Stimulated activated CD4-positive, alpha-beta T cell treated with anti-CD3 and anti-CD28 coated beads, Interleukin-15, amount 100 ng/mL, for 1 hour (primary cell): ENCODE results near the gene SNORC.

Source experiments
- DNase-seq, 2 donors: peaks; one replicate each; pipeline ENCODE4 v3.0.0-alpha.2; 2020; ENCODE audit warnings: low read depth in 1 of 2, low spot score in 1 of 2

The SNORC gene

GRCh38 chr2:232869138-232870017 lies 686 bp upstream of the SNORC start:
- DNase-seq: no peak

DNA sequence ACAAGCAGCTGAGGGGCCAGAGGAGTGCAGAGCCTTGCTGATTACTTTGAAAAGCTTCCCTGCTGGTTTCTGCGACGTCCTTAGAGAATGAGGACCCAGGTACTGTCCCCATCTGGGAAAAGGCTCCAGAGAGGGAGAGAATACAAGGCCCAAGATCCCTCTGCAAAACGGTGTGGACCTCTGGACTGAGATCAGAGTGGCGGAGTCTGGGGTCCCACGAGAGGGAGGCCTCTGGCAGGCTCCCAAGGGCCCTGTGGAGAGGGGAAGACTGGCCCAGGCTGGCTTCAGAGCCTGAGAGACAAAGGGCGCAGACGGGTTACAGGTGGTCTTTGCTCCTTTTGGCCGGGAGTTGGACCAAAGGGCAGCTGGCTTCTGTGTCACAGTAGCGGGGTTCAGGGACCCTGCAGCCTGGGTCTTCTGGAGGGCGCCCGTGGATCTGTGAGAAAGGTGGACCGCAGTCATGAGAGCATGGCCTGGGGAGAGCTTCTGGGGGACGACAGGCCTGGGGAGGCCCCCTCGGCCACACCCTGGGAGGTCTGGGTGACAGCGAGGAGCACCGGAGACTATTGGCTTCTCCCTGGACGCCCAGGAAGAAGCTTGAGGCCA lies 805 bp downstream of the SNORC start:
- DNase-seq: no peak

- no peak for DNase-seq
Measured at GRCh38 chr2:232871418-232871834, 1.4 kb downstream of the SNORC start.

- no peak for DNase-seq
Measured at GRCh38 chr2:232871835-232872736, 2.0 kb downstream of the SNORC start.

GRCh38 chr2:232872826-232873225 lies 2.8 kb downstream of the SNORC start:
- no peak for DNase-seq

- DNase-seq: no peak
Measured at GRCh38 chr2:232873292-232873908, 3.3 kb downstream of the SNORC start.

DNA sequence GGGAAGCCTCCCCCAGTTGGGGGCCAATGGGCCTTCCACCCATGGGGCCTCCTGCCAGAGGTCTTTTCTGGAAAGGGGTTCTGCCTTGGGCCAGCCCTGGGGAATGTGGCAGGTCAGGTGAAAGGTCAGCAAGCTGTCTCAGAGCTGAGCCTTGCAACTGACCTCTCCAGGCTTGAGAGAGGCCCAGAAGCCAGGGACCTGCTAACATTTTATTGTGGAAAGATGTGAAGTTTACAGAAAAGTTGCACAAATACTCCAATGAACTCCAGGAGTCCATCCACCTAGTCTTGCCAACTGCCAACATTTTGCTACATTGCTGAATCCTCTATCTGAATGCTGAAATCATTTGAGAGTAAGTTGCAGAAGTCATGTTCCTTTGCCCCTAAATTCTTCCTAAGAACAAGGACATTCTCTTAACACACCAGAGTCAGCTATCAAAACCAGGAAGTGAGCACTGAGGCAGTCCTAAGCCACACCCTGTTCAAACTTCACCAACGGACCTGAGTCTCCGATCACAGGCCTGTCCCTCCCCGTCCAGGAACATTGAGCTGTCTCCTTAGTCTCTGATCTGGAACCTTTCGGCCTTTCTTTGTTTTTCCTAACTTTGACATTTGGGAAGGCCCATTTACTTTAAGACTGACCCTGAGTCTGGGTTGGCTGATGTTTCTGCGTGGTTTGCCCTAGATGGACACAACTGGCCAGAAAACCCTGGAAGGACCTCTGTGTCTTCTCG lies 4.0 kb downstream of the SNORC start:
- DNase-seq: no peak

- no peak for DNase-seq
Measured at GRCh38 chr2:232874677-232875223, 4.7 kb downstream of the SNORC start.

GRCh38 chr2:232875256-232876121 lies 5.4 kb downstream of the SNORC start:
- no peak for DNase-seq

- DNase-seq: no peak
Measured at GRCh38 chr2:232876161-232876977, 6.3 kb downstream of the SNORC start.

DNA sequence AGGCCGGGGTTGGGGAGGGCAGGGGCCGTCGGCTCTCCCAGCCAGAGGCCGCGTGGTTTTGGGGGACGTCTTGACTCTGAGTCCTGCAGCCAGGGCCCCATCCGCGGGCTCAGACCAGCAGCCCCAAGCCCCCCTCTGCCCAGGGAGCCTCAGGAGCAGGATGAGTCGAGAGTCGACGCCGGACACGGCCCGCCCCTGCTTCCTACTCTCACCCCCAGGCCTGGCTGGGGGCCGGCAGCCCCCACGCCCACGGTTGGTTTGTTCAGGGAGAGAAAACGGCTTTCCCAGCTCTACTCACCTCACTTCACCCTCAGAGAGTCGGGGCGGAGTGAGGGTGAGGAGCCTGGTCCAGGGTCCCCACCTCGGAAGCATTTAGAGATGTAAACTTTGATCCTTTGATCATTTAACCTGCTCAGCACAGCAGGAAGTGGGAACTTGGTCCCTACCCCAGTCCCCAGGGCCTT lies 6.9 kb downstream of the SNORC start:
- no peak for DNase-seq

- DNase-seq: no peak
Measured at GRCh38 chr2:232877940-232878511, 8.0 kb downstream of the SNORC start.

GRCh38 chr2:232878855-232879617 lies 9.0 kb downstream of the SNORC start:
- DNase-seq: no peak

DNA sequence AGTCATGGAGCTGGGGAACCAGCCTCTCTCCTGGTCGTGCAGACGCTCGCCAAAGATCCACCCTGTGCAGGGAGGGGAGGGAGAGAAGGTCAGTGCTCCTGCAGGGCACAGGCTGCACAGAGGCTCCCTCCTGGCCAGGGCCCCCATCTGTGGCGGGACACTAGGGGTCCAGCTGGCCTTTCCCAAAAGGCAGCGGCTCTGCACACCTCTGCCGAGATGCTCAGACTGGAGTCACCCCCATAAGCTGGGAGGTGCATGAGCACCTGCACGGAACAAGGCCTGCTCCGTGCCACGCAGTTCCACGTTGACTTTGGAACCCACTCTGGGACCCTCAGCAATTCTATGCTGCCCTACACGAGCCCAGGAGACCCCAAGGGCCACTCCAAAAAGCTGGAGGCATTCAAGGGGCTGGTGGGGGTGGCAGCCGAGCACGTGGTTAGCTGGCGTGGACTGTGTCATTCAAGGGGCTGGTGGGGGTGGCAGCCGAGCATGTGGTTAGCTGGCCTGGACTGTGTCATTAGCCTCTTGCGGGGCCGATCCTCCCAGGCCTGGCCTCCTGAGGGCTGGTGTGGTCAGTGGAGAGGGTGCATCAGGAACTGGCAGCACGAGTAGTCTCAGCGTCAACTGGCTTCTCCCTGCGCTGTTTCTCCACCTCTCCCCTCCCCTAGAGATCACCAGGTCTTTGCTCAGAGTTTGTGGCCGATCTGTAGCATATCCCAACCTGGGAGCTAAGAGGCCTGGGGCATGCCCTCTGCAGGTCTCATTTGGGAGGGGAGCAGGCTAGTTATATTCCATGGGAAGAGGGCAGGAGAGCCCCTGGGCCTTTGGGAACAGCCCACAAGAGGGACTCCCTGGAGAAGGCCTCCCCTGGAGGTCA lies 9.8 kb downstream of the SNORC start:
- DNase-seq: no peak

DNA sequence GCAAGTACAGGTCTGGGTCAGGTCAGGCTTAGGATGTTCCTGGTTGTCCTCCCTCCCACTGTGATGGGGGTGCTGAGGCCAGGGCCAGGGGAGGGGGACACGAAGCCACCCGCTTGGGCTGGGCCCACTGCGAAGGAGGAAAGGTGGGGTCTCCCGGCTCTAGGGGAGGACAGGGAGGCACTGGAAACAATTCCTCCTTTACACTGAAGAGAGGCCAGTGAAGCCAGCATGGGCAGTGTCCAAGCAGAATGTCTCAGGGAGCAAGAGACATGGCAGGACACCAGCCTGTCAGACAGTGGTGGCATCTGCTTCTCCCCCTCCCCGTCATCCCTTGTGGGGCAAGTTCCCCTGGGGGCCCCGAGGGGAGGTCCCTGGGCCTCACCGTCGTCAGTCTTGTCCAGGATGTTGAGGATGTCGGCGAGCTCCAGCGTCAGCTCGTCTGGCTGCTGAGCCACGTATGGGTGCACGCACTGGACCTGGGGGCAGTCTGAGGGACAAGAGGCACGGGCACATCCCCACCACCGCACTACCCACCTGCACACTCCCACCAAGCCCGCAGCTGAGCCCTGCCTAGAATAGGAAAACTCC lies 10.8 kb downstream of the SNORC start:
- DNase-seq: no peak

DNA sequence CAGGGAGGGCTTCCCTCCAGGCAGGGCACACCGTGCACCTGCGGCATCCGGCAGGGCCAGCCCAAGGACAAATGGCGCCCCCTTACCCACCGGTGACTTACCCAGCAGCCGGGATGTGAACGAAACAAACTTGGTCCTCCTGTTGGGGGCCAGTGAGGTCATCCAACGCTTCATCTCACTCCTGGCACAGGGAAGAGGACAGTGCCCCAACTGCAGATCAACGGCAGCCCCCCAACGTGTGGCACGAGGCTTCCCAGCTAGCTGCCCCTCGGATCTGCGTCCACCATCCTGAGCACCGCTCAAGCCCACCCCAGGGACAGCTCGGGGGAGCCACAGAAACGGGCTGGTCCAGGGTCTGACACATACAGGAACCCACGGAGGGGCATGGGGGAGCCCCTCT lies 12.0 kb downstream of the SNORC start:
- DNase-seq: no peak
